PC-9 (cell line): ENCODE measurements around the gene HLA-DRA.

Experiments used
- EZH2 ChIP-seq: fragments of 200-600 bp; sonication (generic); IDR thresholded peaks from 2 replicates; pipeline ENCODE4 v1.8.0; 2017; ENCODE audit warnings: antibody characterized with exemption, low read depth
- TF ChIP-seq, protein P1 (sequence below): fragments of 200-600 bp; sonication (generic); conservative IDR thresholded peaks from 2 replicates; pipeline ENCODE4 v1.6.1; 2017; ENCODE audit warnings: mixed run types, antibody characterized with exemption, mild to moderate bottlenecking, moderate library complexity

DNA sequence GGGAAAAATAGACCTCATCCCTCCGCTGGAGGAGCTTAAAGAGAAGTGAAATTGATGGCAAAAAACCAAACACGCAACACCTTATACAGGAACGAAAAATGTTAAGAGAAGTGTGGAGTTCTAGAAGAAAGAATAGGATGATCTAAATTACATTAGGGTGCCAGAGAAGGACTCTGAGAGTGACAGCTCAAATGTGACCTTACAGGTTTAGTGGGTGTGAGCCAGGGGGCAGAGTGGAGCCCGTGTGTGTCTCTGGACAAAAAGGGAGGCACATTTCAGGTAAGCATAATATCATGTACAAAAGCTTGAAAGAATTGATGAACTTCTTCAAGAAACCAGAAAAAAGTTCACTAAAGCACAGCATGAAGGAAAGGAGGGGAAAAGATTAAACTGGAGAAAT, 20.8 kb downstream of the HLA-DRA start:
- TF ChIP-seq, protein P1, sequence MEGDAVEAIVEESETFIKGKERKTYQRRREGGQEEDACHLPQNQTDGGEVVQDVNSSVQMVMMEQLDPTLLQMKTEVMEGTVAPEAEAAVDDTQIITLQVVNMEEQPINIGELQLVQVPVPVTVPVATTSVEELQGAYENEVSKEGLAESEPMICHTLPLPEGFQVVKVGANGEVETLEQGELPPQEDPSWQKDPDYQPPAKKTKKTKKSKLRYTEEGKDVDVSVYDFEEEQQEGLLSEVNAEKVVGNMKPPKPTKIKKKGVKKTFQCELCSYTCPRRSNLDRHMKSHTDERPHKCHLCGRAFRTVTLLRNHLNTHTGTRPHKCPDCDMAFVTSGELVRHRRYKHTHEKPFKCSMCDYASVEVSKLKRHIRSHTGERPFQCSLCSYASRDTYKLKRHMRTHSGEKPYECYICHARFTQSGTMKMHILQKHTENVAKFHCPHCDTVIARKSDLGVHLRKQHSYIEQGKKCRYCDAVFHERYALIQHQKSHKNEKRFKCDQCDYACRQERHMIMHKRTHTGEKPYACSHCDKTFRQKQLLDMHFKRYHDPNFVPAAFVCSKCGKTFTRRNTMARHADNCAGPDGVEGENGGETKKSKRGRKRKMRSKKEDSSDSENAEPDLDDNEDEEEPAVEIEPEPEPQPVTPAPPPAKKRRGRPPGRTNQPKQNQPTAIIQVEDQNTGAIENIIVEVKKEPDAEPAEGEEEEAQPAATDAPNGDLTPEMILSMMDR, result no peak
- TF ChIP-seq EZH2, result no peak
